Measurements from ENCODE around the gene GRB7. TPM values are rescaled to one million over a fixed set of nuclear protein-coding genes. Genes with fewer than 3 reads are reported as not detected.
A peak's percentile ranks its signal among the peaks of the same experiment; 100 is the strongest.

The GRB7 gene
- total and polyA plus RNA-seq, 4 experiments from 2014 or later, result not detected

DNA sequence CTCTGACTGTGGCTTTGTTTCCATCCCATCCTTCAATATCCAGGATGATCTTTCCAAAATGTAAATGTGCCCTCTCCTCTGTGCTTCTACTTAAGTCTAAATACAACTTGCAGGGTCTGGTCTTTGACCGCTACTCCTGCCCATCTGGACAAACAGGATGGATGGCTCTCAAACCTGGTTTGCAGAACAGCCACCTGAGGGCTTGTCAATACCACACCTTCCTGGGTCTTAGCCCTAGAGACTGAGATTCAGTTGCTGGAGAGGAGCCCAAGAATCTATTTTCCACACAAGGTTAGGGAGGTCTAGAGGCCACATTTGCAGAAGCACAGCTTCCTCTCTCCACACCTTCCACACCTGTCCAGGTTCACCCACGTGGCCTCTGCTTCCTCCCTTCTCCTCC lies 1.9 kb upstream of the GRB7 start:
- no peak overlapping the region for H3K27ac ChIP-seq (ENCODE audit: low read depth, low read length)
- H3K27me3 ChIP-seq (ENCODE audit: insufficient read depth, low read length), result no peaks in the 10 kb centered on the region
- peaks cover 13% of the 10 kb centered on the region for H3K4me1 ChIP-seq (ENCODE audit: insufficient read depth, low read length)
- DNase-seq, result no peak
- POLR2A ChIA-PET (ENCODE audit: partially characterized antibody), result no interaction called here
- intact Hi-C loops (cut with micrococcal nuclease), result no loop called here
- peaks cover 0 to 6% (median 0%) of the 10 kb centered on the region in 8 donors for H3K9me3 Mint-ChIP-seq
- no peak overlapping the region for H3K4me3 ChIP-seq (ENCODE audit: low read length in 2 of 2)
- H3K36me3 ChIP-seq (ENCODE audit: insufficient read depth, low read length), result no peaks in the 10 kb centered on the region
- H3K36me3 Mint-ChIP-seq, result no peaks in the 10 kb centered on the region
- no peaks in the 10 kb centered on the region for H3K9me3 ChIP-seq (ENCODE audit: control insufficient read depth in 1 of 2, low read length in 2 of 2)
- H3K27ac Mint-ChIP-seq, result peak overlapping the region in 1 of 7 donors; percentile 71
- H3K27me3 Mint-ChIP-seq, result peaks cover 4 to 15% of the 10 kb centered on the region in 2 donors
- H3K4me3 Mint-ChIP-seq, result no peak overlapping the region
- H3K4me1 Mint-ChIP-seq, result peaks cover 7 to 11% (median 10%) of the 10 kb centered on the region in 4 donors
- CTCF ChIA-PET (ENCODE audit: partially characterized antibody), result no interaction called here

DNA sequence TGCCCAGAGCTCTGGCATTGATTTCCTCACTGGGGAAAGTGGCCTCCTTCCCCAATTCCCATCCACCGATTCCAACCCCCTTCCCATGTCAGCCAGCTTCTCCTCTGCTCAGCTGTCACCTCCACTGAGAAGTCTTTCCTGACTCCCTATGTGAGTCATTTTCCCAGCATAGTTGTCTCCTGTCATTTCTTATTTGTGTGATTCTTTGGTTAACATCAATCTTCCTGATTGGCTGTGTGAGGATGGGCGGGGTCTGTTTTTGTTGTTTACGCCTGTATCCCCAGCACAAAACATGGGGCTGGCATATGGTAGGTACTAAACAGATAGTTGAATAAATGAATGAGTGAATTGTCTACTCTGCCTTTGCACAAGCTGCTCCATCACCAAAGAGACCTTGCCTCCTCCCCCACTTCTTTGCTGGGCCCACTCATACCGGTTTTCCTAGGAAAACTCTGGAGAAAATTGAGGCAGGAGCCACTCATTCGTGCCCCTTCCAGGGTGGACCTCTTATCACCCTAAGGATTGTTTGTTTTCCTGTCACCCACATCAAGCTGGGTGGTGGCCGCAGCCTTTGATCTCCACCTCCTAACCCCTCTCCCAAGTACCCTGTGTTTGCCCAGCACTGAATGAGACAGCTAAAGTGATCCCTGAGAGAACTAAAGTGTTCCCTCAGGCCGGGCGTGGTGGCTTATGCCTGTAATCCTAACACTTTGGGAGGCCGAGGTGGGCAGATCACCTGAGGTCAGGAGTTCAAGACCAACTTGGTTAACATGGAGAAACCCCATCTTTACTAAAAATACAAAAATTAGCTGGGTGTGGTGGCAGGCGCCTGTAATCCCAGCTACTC lies 1.2 kb upstream of the GRB7 start:
- CTCF ChIA-PET (ENCODE audit: partially characterized antibody), result no interaction called here
- Histone ChIP-seq H3K36me3 (ENCODE audit: insufficient read depth, low read length) (no peaks in the 10 kb centered on the region), H3K4me3 (ENCODE audit: low read length in 2 of 2) (no peak overlapping the region), H3K9me3 (ENCODE audit: control insufficient read depth in 1 of 2, low read length in 2 of 2) (no peaks in the 10 kb centered on the region), H3K27me3 (ENCODE audit: insufficient read depth, low read length) (no peaks in the 10 kb centered on the region), H3K4me1 (ENCODE audit: insufficient read depth, low read length) (peaks cover 8% of the 10 kb centered on the region), H3K27ac (ENCODE audit: low read depth, low read length) (no peak overlapping the region)
- no peak overlapping the region for H3K4me3 Mint-ChIP-seq
- peak overlapping the region in 1 of 7 donors; percentile 61 for H3K27ac Mint-ChIP-seq
- peaks cover 6 to 17% of the 10 kb centered on the region in 2 donors for H3K27me3 Mint-ChIP-seq
- H3K36me3 Mint-ChIP-seq, result no peaks in the 10 kb centered on the region
- POLR2A ChIA-PET (ENCODE audit: partially characterized antibody), result no interaction called here
- peaks cover 5 to 11% (median 9%) of the 10 kb centered on the region in 4 donors for H3K4me1 Mint-ChIP-seq
- intact Hi-C loops (cut with micrococcal nuclease), result no loop called here
- no peak for DNase-seq
- peaks cover 0 to 6% (median 0%) of the 10 kb centered on the region in 8 donors for H3K9me3 Mint-ChIP-seq

DNA sequence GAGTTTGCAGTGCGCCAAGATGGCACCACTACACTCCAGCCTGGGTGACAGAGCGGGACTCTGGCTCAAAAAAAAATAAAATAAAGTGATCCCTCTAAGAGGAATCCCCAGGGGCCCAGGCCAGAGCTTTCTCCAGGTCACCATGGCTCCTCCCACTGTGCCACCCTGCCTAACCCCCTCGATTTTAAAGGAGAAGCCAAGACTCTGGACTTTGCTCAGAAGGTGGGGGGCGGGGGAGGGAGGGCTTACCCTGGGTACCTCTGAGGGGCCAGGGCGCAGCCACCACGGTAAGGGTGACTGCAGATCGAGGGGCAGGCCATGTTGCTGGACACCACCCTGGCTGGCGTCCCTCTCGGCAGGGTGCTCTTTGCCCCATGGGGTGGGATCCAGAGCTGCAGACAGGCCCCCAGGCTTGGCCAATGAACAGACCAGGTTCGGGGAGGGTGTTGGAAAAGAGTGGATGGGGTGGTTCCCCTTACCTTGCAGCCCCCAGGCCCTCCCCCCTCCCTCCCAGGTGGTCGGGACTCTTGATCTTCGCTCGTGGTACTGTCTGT lies 455 bp upstream of the GRB7 start:
- no peak overlapping the region for H3K4me3 ChIP-seq (ENCODE audit: low read length in 2 of 2)
- peaks cover 0 to 6% (median 0%) of the 10 kb centered on the region in 8 donors for H3K9me3 Mint-ChIP-seq
- ChIA-PET CTCF (ENCODE audit: partially characterized antibody) (no interaction called here), POLR2A (ENCODE audit: partially characterized antibody) (no interaction called here)
- no peak overlapping the region for H3K27ac Mint-ChIP-seq
- no peak overlapping the region for H3K4me3 Mint-ChIP-seq
- peaks cover 6 to 17% of the 10 kb centered on the region in 2 donors for H3K27me3 Mint-ChIP-seq
- H3K4me1 Mint-ChIP-seq, result peaks cover 5 to 11% (median 9%) of the 10 kb centered on the region in 4 donors
- H3K27ac ChIP-seq (ENCODE audit: low read depth, low read length), result no peak overlapping the region
- no peaks in the 10 kb centered on the region for H3K9me3 ChIP-seq (ENCODE audit: control insufficient read depth in 1 of 2, low read length in 2 of 2)
- no peak for DNase-seq
- H3K4me1 ChIP-seq (ENCODE audit: insufficient read depth, low read length), result peaks cover 8% of the 10 kb centered on the region
- H3K27me3 ChIP-seq (ENCODE audit: insufficient read depth, low read length), result no peaks in the 10 kb centered on the region
- no peaks in the 10 kb centered on the region for H3K36me3 ChIP-seq (ENCODE audit: insufficient read depth, low read length)
- intact Hi-C loops (cut with micrococcal nuclease), result no loop called here
- H3K36me3 Mint-ChIP-seq, result no peaks in the 10 kb centered on the region

DNA sequence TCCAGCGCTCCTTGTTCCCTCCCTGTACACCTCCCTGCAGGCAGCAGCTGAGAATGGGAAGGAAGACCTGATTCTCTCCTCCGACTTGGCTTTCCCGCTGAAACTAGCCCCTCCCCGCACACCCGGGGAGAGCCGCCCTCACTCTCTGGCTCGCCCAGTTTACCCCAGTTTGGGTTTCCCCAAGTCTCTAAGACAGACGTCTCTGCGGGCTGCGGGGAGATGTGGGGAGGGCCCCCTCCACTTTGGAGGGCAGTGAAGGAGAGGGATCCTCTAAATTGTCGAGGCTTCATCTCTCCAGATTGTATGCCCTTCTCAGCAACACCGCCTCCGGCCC lies 797 bp downstream of the GRB7 start:
- peak overlapping the region in 5 of 8 donors; percentile 49 to 90 (median 73) for H3K4me3 Mint-ChIP-seq
- H3K27me3 ChIP-seq (ENCODE audit: insufficient read depth, low read length), result no peaks in the 10 kb centered on the region
- POLR2A ChIA-PET (ENCODE audit: partially characterized antibody), result no interaction called here
- H3K36me3 Mint-ChIP-seq, result no peaks in the 10 kb centered on the region
- no peaks in the 10 kb centered on the region for H3K9me3 ChIP-seq (ENCODE audit: control insufficient read depth in 1 of 2, low read length in 2 of 2)
- peaks cover 8% of the 10 kb centered on the region for H3K4me1 ChIP-seq (ENCODE audit: insufficient read depth, low read length)
- no peaks in the 10 kb centered on the region for H3K36me3 ChIP-seq (ENCODE audit: insufficient read depth, low read length)
- H3K4me3 ChIP-seq (ENCODE audit: low read length in 2 of 2), result no peak overlapping the region
- intact Hi-C loops (cut with micrococcal nuclease), result loop anchor here (1.0 kb wide), 1 partner anchor 8 kb away; the partner anchor contains the start of gene MIEN1
- peak overlapping the region; percentile 29 to 89 (median 66) for H3K27ac Mint-ChIP-seq
- peaks cover 0 to 2% (median 0%) of the 10 kb centered on the region in 8 donors for H3K9me3 Mint-ChIP-seq
- DNase-seq, result peak; percentile 51 to 87 (median 52)
- no peak overlapping the region for H3K27ac ChIP-seq (ENCODE audit: low read depth, low read length)
- peaks cover 5 to 11% (median 7%) of the 10 kb centered on the region in 4 donors for H3K4me1 Mint-ChIP-seq
- CTCF ChIA-PET (ENCODE audit: partially characterized antibody), result no interaction called here
- H3K27me3 Mint-ChIP-seq, result peaks cover 6 to 19% of the 10 kb centered on the region in 2 donors

DNA sequence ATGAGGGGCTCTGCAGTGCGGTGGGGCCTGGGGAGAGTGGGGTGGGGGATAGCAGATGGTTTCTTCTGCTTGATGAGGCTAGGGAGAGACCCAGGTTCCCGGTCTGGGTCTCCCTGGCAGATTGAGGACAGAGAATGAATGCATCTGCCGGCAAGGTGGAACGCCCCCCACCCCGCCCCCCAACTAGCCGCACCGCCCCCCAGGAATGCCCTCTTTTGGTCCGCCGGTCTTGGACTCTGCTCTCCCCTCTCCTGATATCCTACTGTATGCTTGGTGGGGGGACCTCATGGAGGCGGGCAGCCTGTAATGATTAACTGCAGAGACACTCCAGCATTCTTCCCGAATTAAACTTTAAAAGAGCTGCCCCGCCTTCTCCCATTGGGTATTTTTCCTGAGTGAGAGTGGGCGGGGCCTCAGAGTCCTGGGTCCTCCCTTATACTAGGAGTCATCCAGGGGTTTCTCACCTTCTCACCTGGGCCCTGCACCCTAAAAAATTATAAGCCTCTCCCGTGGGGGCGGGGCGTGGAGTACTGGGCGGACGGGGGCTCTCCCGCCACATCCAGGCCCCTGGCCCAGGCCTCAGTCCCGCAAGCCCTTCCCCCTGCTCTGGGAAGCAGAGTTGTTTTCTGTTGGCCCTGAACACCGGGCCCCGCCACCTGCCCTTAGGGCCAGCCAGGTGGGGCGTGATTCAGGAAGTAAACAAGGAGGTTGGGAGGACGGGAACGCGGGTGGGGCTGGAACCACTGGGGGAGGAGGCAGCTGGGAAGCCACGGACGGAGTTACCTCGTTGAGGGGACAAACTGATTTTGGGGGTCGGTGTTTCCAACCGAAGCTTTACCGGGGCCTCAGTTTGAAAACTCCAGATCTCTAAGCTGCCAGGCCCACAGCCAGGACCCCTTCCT lies 1.5 kb downstream of the GRB7 start:
- peaks cover 5 to 11% (median 7%) of the 10 kb centered on the region in 4 donors for H3K4me1 Mint-ChIP-seq
- Histone ChIP-seq H3K27ac (ENCODE audit: low read depth, low read length) (no peak overlapping the region), H3K36me3 (ENCODE audit: insufficient read depth, low read length) (no peaks in the 10 kb centered on the region), H3K4me1 (ENCODE audit: insufficient read depth, low read length) (peaks cover 8% of the 10 kb centered on the region), H3K9me3 (ENCODE audit: control insufficient read depth in 1 of 2, low read length in 2 of 2) (no peaks in the 10 kb centered on the region), H3K27me3 (ENCODE audit: insufficient read depth, low read length) (no peaks in the 10 kb centered on the region), H3K4me3 (ENCODE audit: low read length in 2 of 2) (no peak overlapping the region)
- H3K4me3 Mint-ChIP-seq, result peak overlapping the region in 5 of 8 donors; percentile 10 to 79 (median 49)
- peaks cover 0 to 2% (median 0%) of the 10 kb centered on the region in 8 donors for H3K9me3 Mint-ChIP-seq
- ChIA-PET POLR2A (ENCODE audit: partially characterized antibody) (no interaction called here), CTCF (ENCODE audit: partially characterized antibody) (no interaction called here)
- no peak for DNase-seq
- peak overlapping the region in 3 of 7 donors; percentile 42 to 87 (median 75) for H3K27ac Mint-ChIP-seq
- intact Hi-C loops (cut with micrococcal nuclease), result loop anchor here (1.0 kb wide), 1 partner anchor 9 kb away; the partner anchor contains the start of gene MIEN1
- no peaks in the 10 kb centered on the region for H3K36me3 Mint-ChIP-seq
- H3K27me3 Mint-ChIP-seq, result peaks cover 6 to 19% of the 10 kb centered on the region in 2 donors

DNA sequence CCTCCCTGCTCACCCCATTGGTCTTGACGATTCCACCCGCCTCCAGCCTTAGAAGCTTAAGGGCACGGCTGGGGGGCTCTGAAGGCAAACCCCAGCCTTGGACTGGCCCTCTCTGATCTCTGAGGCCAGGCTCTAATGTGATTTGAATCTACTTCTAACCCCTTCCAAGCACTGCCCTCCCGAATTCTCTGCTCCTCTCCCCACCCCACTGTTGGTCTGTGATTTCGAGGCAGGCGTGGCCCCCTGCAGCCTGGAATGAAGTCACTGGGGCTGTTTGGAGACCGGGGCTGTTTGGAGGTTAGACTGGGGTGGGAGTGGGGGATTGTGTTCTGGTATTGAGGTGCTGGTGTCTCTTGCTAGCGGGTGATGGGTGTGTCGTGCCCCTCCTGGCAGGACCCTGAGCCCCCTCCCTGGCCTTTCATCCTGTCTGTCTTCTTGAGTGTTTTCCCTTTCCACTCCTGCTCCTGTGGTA lies 2.2 kb downstream of the GRB7 start:
- no peak overlapping the region for H3K4me3 ChIP-seq (ENCODE audit: low read length in 2 of 2)
- POLR2A ChIA-PET (ENCODE audit: partially characterized antibody), result no interaction called here
- H3K27me3 Mint-ChIP-seq, result peaks cover 6 to 19% of the 10 kb centered on the region in 2 donors

More for the DNA sequence above, 2.2 kb downstream of the GRB7 start:
- Mint-ChIP-seq H3K4me1 (peaks cover 5 to 11% (median 7%) of the 10 kb centered on the region in 4 donors), H3K9me3 (no peaks in the 10 kb centered on the region), H3K4me3 (no peak overlapping the region), H3K36me3 (no peaks in the 10 kb centered on the region), H3K27ac (peak overlapping the region in 1 of 7 donors; percentile 42)
- CTCF ChIA-PET (ENCODE audit: partially characterized antibody), result no interaction called here
- intact Hi-C loops (cut with micrococcal nuclease), result no loop called here
- Histone ChIP-seq H3K27me3 (ENCODE audit: insufficient read depth, low read length) (no peaks in the 10 kb centered on the region), H3K36me3 (ENCODE audit: insufficient read depth, low read length) (no peaks in the 10 kb centered on the region), H3K4me1 (ENCODE audit: insufficient read depth, low read length) (peaks cover 8% of the 10 kb centered on the region), H3K27ac (ENCODE audit: low read depth, low read length) (no peak overlapping the region), H3K9me3 (ENCODE audit: control insufficient read depth in 1 of 2, low read length in 2 of 2) (no peaks in the 10 kb centered on the region)
- no peak for DNase-seq
